GM18511 (cell line): ENCODE results near the gene SYNGR2.
"Not testable (repeated sequence)": the region's sequence is repeated elsewhere in the genome, so short reads cannot be mapped to it uniquely, and the experiment has no call there.

Experiments used
- ATAC-seq: cut with Tn5 transposase; IDR thresholded peaks from one replicate; pipeline ENCODE4 v1.9.1; 2021; ENCODE audit warnings: mild to moderate bottlenecking, moderate library complexity; ENCODE audit not compliant: unreplicated experiment

The SYNGR2 gene

DNA sequence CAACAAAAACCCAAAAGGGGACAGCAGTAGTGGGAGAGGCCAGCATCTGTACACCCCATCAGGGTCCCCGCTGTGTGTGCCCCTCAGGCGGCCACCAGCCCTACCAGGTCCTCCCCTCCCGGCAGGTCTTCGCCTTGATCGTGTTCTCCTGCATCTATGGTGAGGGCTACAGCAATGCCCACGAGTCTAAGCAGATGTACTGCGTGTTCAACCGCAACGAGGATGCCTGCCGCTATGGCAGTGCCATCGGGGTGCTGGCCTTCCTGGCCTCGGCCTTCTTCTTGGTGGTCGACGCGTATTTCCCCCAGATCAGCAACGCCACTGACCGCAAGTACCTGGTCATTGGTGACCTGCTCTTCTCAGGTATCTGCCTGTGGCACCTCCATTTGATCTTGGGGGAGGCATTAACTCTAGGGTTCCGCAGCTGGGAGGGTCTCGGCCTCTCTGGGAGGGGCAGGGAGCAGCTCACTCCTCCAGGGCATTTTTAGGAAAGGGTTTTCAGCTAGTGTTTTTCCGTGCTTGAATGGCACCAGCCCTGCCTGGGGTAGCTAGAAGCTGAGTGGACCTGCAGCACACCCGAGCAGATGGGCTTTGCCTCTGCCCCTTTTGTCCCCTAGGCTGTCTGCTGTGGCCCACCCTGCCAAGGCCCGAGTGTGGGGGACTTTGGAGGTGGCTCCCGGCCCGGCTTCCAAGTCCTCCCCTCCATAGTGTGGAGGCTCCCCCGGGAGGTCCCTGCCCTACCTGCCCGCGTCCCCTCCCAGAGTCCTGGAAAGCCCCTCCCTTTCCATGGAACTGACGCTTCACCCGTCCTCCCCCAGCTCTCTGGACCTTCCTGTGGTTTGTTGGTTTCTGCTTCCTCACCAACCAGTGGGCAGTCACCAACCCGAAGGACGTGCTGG, 2.6 kb downstream of the SYNGR2 start:
- no peak for ATAC-seq

- not testable (repeated sequence) for ATAC-seq
Observed at GRCh38 chr17:78171591-78172248, 3.3 kb downstream of the SYNGR2 start.

- ATAC-seq = no peak
Observed at GRCh38 chr17:78172249-78173051, 4.1 kb downstream of the SYNGR2 start.

- ATAC-seq = peak; percentile 43
Observed at GRCh38 chr17:78173097-78173715, 4.8 kb downstream of the SYNGR2 start.

DNA sequence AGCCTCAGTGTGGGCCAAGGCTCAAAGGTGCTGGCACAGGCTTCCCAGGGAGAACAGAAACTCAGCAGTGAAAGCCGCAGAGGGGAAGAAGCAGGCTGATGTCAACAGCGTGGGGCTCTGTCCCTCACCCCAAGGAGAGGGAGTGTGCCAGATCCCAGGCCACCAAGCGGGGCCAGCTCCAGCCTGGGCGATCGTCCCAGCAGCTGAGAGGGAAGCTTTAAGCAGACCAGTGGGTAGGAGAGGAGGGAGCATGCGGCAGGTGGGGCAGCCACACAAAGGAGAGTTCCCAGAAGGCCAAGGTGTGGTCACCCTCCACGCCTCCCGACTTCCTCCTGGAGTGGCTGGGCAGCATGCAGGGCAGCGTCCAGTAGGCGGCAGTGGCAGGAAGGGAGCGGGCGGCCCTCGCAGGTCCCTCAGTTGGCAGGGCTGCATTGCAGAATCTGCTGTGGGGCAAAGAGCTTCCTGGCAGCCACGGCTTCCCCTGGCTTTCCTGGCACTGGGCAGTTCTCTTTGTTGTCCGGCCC, 6.0 kb downstream of the SYNGR2 start:
- ATAC-seq = no peak

GRCh38 chr17:78174870-78175642, 6.7 kb downstream of the SYNGR2 start:
- ATAC-seq = no peak

- ATAC-seq = no peak
Observed at GRCh38 chr17:78175643-78175981, 7.2 kb downstream of the SYNGR2 start.

GRCh38 chr17:78176548-78177025, 8.2 kb downstream of the SYNGR2 start:
- ATAC-seq = no peak

- ATAC-seq = no peak
Observed at GRCh38 chr17:78179372-78179771, 11.0 kb downstream of the SYNGR2 start.

- ATAC-seq = no peak
Observed at GRCh38 chr17:78180083-78180482, 11.7 kb downstream of the SYNGR2 start.

GRCh38 chr17:78180508-78180907, 12.1 kb downstream of the SYNGR2 start:
- no peak for ATAC-seq

- ATAC-seq = no peak
Observed at GRCh38 chr17:78182504-78182903, 14.1 kb downstream of the SYNGR2 start.

- no peak for ATAC-seq
Observed at GRCh38 chr17:78183916-78184315, 15.5 kb downstream of the SYNGR2 start.

DNA sequence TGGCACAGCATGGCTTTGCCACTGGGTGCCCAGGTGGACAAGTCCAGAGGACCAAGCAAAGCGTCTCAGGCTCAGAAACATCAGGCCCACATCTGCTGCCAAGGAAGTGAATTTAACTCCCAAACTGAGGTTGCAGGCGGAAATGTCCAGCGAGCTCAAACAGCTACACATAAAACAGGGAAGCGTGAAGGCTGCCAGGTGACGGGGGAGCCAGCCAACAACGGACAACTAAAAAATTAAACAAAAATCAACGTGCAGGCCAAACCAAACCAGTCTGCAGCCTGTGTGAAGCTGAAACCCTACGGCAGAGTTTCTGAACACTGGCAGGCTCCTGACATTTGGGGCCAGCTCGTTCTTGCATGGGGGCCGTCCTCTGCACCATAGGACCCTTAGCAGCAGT, 16.0 kb downstream of the SYNGR2 start:
- ATAC-seq = no peak

DNA sequence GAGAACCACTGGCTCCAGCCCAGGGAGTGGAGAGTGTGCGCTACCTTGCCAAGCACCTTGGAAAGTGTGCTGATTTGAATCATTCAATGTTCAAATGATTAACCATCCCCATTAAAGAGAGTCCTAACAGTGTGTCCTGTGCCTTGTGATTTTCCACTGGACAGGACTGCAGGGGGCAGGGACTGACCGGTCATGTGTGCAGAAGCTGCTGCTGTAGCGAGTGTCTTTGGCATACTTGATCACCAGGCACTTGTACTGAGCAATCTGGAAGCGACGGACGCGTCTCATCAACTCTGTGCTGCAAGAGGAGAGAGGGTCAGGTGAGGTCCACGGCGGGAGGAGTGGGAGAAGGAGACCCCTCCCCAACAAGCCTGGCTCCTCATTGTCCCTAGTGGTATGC, 16.5 kb downstream of the SYNGR2 start:
- ATAC-seq = no peak

DNA sequence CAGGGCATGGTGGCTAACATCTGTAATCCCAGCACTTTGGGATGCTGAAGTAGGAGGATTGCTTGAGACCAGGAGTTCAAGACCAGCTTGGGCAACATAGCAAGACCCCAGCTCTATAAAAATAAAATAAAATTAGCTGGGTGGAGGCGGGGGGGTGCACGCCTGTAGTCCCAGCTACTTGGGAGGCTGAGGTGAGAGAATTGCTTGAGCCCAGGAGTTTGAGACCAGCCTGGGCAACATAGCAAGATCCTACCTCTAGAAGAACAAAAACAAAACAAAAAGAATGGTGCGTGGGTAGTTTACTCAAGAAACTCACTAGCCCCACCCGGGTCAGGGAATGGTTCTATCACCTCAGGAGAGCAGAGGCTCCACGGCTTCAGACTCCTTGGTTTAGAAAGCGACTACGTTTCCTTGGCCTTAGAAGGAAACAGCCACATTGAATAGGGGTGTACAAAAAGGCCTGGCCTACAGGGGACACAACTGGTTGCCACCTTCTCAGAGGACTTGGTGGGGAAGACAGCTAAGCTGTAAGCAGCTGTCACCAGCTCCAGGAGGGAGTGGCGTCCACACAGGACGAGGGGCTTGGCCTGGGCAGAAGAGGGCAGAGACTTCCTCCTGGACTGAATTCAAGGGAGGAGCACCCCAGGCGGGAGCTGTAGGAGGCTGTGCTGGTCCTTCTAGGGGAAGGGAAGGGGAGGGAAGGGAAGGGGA, 17.8 kb downstream of the SYNGR2 start:
- no peak for ATAC-seq

GRCh38 chr17:78186692-78187595, 18.6 kb downstream of the SYNGR2 start, which contains the start of the genes AFMID and TK1:
AFMID (plus strand) TSS chr17:78187362; CDS start chr17:78187371, 9 bp downstream.
TK1 (minus strand) TSS chr17:78187052; CDS start chr17:78186994, 58 bp downstream.
- peak; percentile 85 for ATAC-seq

- no peak for ATAC-seq
Observed at GRCh38 chr17:78196716-78197115, 28.3 kb downstream of the SYNGR2 start.
